Bronchial epithelial cell (primary cell): Measurements from ENCODE around the gene JMJD6. TPM values are rescaled to one million over a fixed set of nuclear protein-coding genes. Genes with fewer than 3 reads are reported as not detected.

Experiments
- DNase-seq: peaks from one replicate; pipeline ENCODE4 v3.0.0-alpha.2; 2010; ENCODE audit warnings: low read depth
- FAIRE-seq: peaks from 2 replicates; lab custom pipeline; 2011; peaks lifted over from hg19 to GRCh38; lab: Jason Lieb, UNC
- H3K27me3 ChIP-seq: 2 replicates; pipeline ENCODE4 v1.5.1; 2011; ENCODE audit warnings: low read length; ENCODE audit not compliant: control insufficient read depth, insufficient read depth
- H3K36me3 ChIP-seq: 2 replicates; pipeline ENCODE4 v1.5.1; 2011; ENCODE audit warnings: low read length; ENCODE audit not compliant: control insufficient read depth, insufficient read depth
- H3K4me3 ChIP-seq: 2 replicates; pipeline ENCODE4 v1.5.1; 2011; ENCODE audit warnings: mild to moderate bottlenecking, low read depth, low read length, control low read depth
- CTCF ChIP-seq: IDR thresholded peaks from 2 replicates; pipeline ENCODE4 v1.5.1; 2011; ENCODE audit warnings: mild to moderate bottlenecking, moderate library complexity, low read length, control low read depth, inconsistent platforms; ENCODE audit not compliant: insufficient read depth, severe bottlenecking
- total RNA-seq: library from RNA; depleted of rRNA; stranded (reverse); fragments of >200 nt; gene quantifications from 2 replicates; pipeline ENCODE4 v1.2.1, GENCODE V29; 2014

The JMJD6 gene
- total RNA-seq, 1 donor from 2014 or later = 16.6 TPM

- FAIRE-seq (no peak), DNase-seq (no peak)
- Histone ChIP-seq H3K27me3 (no peaks in the 10 kb centered on the region), H3K36me3 (peaks cover 4% of the 10 kb centered on the region), H3K4me3 (no peak overlapping the region)
- no peak for TF ChIP-seq CTCF
Measured at GRCh38 chr17:76677406-76677805, 49.0 kb downstream of the JMJD6 start.

GRCh38 chr17:76676629-76677028 is 49.8 kb downstream of the JMJD6 start:
- no peak for DNase-seq
- H3K27me3 ChIP-seq = no peaks in the 10 kb centered on the region
- FAIRE-seq = no peak
- TF ChIP-seq CTCF = no peak
- H3K4me3 ChIP-seq = no peak overlapping the region
- H3K36me3 ChIP-seq = peaks cover 3% of the 10 kb centered on the region

- no peak for TF ChIP-seq CTCF
- no peaks in the 10 kb centered on the region for H3K27me3 ChIP-seq
- FAIRE-seq (no peak), DNase-seq (no peak)
- peaks cover 1% of the 10 kb centered on the region for H3K36me3 ChIP-seq
- H3K4me3 ChIP-seq = no peak overlapping the region
Measured at GRCh38 chr17:76675648-76676047, 50.8 kb downstream of the JMJD6 start.

- DNase-seq (no peak), FAIRE-seq (no peak)
- peaks cover 1% of the 10 kb centered on the region for H3K36me3 ChIP-seq
- TF ChIP-seq CTCF = no peak
- H3K4me3 ChIP-seq = no peak overlapping the region
- no peaks in the 10 kb centered on the region for H3K27me3 ChIP-seq
Measured at GRCh38 chr17:76674600-76674999, 51.8 kb downstream of the JMJD6 start.

GRCh38 chr17:76673729-76674128 is 52.7 kb downstream of the JMJD6 start:
- no peak overlapping the region for H3K4me3 ChIP-seq
- DNase-seq (no peak), FAIRE-seq (no peak)
- H3K27me3 ChIP-seq = no peaks in the 10 kb centered on the region
- H3K36me3 ChIP-seq = no peaks in the 10 kb centered on the region
- no peak for TF ChIP-seq CTCF

GRCh38 chr17:76672892-76673291 is 53.5 kb downstream of the JMJD6 start:
- FAIRE-seq (no peak), DNase-seq (no peak)
- Histone ChIP-seq H3K36me3 (no peaks in the 10 kb centered on the region), H3K4me3 (no peak overlapping the region), H3K27me3 (no peaks in the 10 kb centered on the region)
- no peak for TF ChIP-seq CTCF
